CD4-positive, CD25-positive, alpha-beta regulatory T cell (primary cell): ENCODE measurements around the gene CCDC187. TPM values are rescaled to one million over a fixed set of nuclear protein-coding genes. Genes with fewer than 3 reads are reported as not detected.

Experiments
- ATAC-seq, 2 donors: fragments of 150-1000 bp; cut with Tn5 transposase; one replicate each; pipeline ENCODE4 v1.10.0; 2021; ENCODE audit warnings: low read depth in 2 of 2, moderate number of reproducible peaks in 2 of 2, moderate library complexity in 1 of 2
- DNase-seq, 3 donors: peaks; one replicate each; pipeline versions ENCODE4 v3.0.0 to v3.0.0-alpha.2; 2012 to 2022; ENCODE audit warnings: mixed read lengths in 1 of 3
- H3K27ac ChIP-seq: one replicate; pipeline ENCODE4 v1.7.0; 2013; ENCODE audit warnings: mild to moderate bottlenecking, low read length; ENCODE audit not compliant: insufficient read depth, poor library complexity, severe bottlenecking
- H3K27me3 ChIP-seq: one replicate; pipeline ENCODE4 v1.7.0; 2013; ENCODE audit warnings: low read length; ENCODE audit not compliant: control insufficient read depth, insufficient read depth
- H3K36me3 ChIP-seq: one replicate; pipeline ENCODE4 v1.7.0; 2013; ENCODE audit warnings: mild to moderate bottlenecking, low read length, moderate library complexity; ENCODE audit not compliant: control insufficient read depth, insufficient read depth
- H3K4me1 ChIP-seq: 2 replicates; pipeline ENCODE4 v1.7.0; 2013; ENCODE audit warnings: mild to moderate bottlenecking, low read length; ENCODE audit not compliant: insufficient read depth, control insufficient read depth, poor library complexity, severe bottlenecking
- H3K4me3 ChIP-seq: one replicate; pipeline ENCODE4 v1.7.0; 2013; ENCODE audit warnings: low read depth, mild to moderate bottlenecking, low read length, moderate library complexity
- H3K9me3 ChIP-seq, 2 experiments: 1 replicate in 1 of 2; 2 replicates in 1 of 2; pipeline ENCODE4 v1.7.0; 2013; ENCODE audit warnings: low read length in 2 of 2, mild to moderate bottlenecking in 1 of 2, moderate library complexity in 1 of 2; ENCODE audit not compliant: control insufficient read depth in 2 of 2
- H3K27ac Mint-ChIP-seq, 3 donors: one replicate each; pipeline ENCODE4 v1.8.0; 2020 to 2022; ENCODE audit warnings: mild to moderate bottlenecking in 3 of 3, mixed read lengths in 3 of 3, moderate library complexity in 2 of 3
- H3K27me3 Mint-ChIP-seq: one replicate; pipeline ENCODE4 v1.8.0; 2022; ENCODE audit warnings: mild to moderate bottlenecking, mixed read lengths
- H3K36me3 Mint-ChIP-seq: one replicate; pipeline ENCODE4 v1.8.0; 2020; ENCODE audit warnings: mixed read lengths
- H3K4me1 Mint-ChIP-seq, 4 donors: one replicate each; pipeline ENCODE4 v1.8.0; 2020 to 2022; ENCODE audit warnings: mixed read lengths in 4 of 4, mild to moderate bottlenecking in 1 of 4
- H3K4me3 Mint-ChIP-seq, 4 donors: one replicate each; pipeline ENCODE4 v1.8.0; 2020 to 2022; ENCODE audit warnings: mild to moderate bottlenecking in 4 of 4, mixed read lengths in 4 of 4, moderate library complexity in 3 of 4
- H3K9me3 Mint-ChIP-seq, 7 donors: one replicate each; pipeline ENCODE4 v1.8.0; 2020 to 2022; ENCODE audit warnings: mixed read lengths in 7 of 7, mild to moderate bottlenecking in 3 of 7, moderate library complexity in 2 of 7
- polyA plus RNA-seq, 4 donors: library from polyadenylated mRNA; unstranded; fragments of 300-500 nt; fragmentation: Illumina TruSeq; gene quantifications; one replicate each; pipeline ENCODE4 v1.2.3, GENCODE V29; 2021
- total RNA-seq: library from RNA; stranded (reverse); gene quantifications from one replicate; pipeline ENCODE4 v1.2.3, GENCODE V29; 2022

The CCDC187 gene
- total and polyA plus RNA-seq, 5 donors from 2014 or later = not detected

GRCh38 chr9:136262671-136263178, 41.2 kb downstream of the CCDC187 start:
- Histone ChIP-seq H3K36me3 (no peaks in the 10 kb centered on the region), H3K27ac (no peak overlapping the region), H3K27me3 (no peaks in the 10 kb centered on the region), H3K4me3 (no peak overlapping the region), H3K4me1 (peaks cover 9% of the 10 kb centered on the region), H3K9me3 (no peaks in the 10 kb centered on the region)
- peaks cover 0 to 7% (median 2%) of the 10 kb centered on the region in 4 donors for H3K4me1 Mint-ChIP-seq
- H3K4me3 Mint-ChIP-seq = no peak overlapping the region
- ATAC-seq (no peak), DNase-seq (no peak)
- H3K27ac Mint-ChIP-seq = no peak overlapping the region
- H3K36me3 Mint-ChIP-seq = no peaks in the 10 kb centered on the region
- H3K9me3 Mint-ChIP-seq = no peaks in the 10 kb centered on the region
- no peaks in the 10 kb centered on the region for H3K27me3 Mint-ChIP-seq

- Mint-ChIP-seq H3K4me1 (peaks cover 0 to 3% (median under 1%) of the 10 kb centered on the region in 4 donors), H3K4me3 (no peak overlapping the region)
These were observed 42.0 kb downstream of the CCDC187 start for GRCh38 chr9:136261686-136262430.

GRCh38 chr9:136260936-136261472, 42.9 kb downstream of the CCDC187 start:
- Histone ChIP-seq H3K4me1 (no peaks in the 10 kb centered on the region), H3K36me3 (no peaks in the 10 kb centered on the region), H3K4me3 (no peak overlapping the region), H3K27me3 (no peaks in the 10 kb centered on the region), H3K9me3 (no peaks in the 10 kb centered on the region), H3K27ac (no peak overlapping the region)
- no peaks in the 10 kb centered on the region for H3K4me1 Mint-ChIP-seq
- no peaks in the 10 kb centered on the region for H3K27me3 Mint-ChIP-seq
- no peaks in the 10 kb centered on the region for H3K36me3 Mint-ChIP-seq
- H3K9me3 Mint-ChIP-seq = no peaks in the 10 kb centered on the region
- no peak for DNase-seq
- H3K27ac Mint-ChIP-seq = no peak overlapping the region
- no peak overlapping the region for H3K4me3 Mint-ChIP-seq
- ATAC-seq = no peak

More at GRCh38 chr9:136261686-136262430, 42.0 kb downstream of the CCDC187 start:
- Histone ChIP-seq H3K4me1 (peaks cover 4% of the 10 kb centered on the region), H3K4me3 (no peak overlapping the region), H3K9me3 (no peaks in the 10 kb centered on the region), H3K27me3 (no peaks in the 10 kb centered on the region), H3K27ac (no peak overlapping the region), H3K36me3 (no peaks in the 10 kb centered on the region)
- Mint-ChIP-seq H3K36me3 (no peaks in the 10 kb centered on the region), H3K9me3 (no peaks in the 10 kb centered on the region), H3K27ac (no peak overlapping the region), H3K27me3 (no peaks in the 10 kb centered on the region)
- DNase-seq (no peak), ATAC-seq (no peak)

GRCh38 chr9:136260521-136260920, 43.4 kb downstream of the CCDC187 start:
- ATAC-seq = no peak

GRCh38 chr9:136259836-136260235, 44.1 kb downstream of the CCDC187 start:
- no peaks in the 10 kb centered on the region for H3K27me3 Mint-ChIP-seq
- no peaks in the 10 kb centered on the region for H3K36me3 ChIP-seq
- no peaks in the 10 kb centered on the region for H3K9me3 ChIP-seq
- H3K4me1 Mint-ChIP-seq = no peaks in the 10 kb centered on the region
- no peak overlapping the region for H3K27ac ChIP-seq
- H3K27ac Mint-ChIP-seq = no peak overlapping the region
- no peak for ATAC-seq
- H3K27me3 ChIP-seq = no peaks in the 10 kb centered on the region
- H3K4me3 ChIP-seq = no peak overlapping the region
- H3K4me3 Mint-ChIP-seq = no peak overlapping the region
- no peaks in the 10 kb centered on the region for H3K9me3 Mint-ChIP-seq
- H3K4me1 ChIP-seq = no peaks in the 10 kb centered on the region
- DNase-seq = no peak
- no peaks in the 10 kb centered on the region for H3K36me3 Mint-ChIP-seq

More at GRCh38 chr9:136260521-136260920, 43.4 kb downstream of the CCDC187 start:
- Mint-ChIP-seq H3K27me3 (no peaks in the 10 kb centered on the region), H3K9me3 (no peaks in the 10 kb centered on the region), H3K27ac (no peak overlapping the region), H3K36me3 (no peaks in the 10 kb centered on the region), H3K4me1 (no peaks in the 10 kb centered on the region), H3K4me3 (no peak overlapping the region)
- H3K9me3 ChIP-seq = no peaks in the 10 kb centered on the region
- no peaks in the 10 kb centered on the region for H3K4me1 ChIP-seq
- no peaks in the 10 kb centered on the region for H3K27me3 ChIP-seq
- no peak overlapping the region for H3K27ac ChIP-seq
- no peaks in the 10 kb centered on the region for H3K36me3 ChIP-seq
- DNase-seq = no peak
- H3K4me3 ChIP-seq = no peak overlapping the region

GRCh38 chr9:136259517-136259813, 44.4 kb downstream of the CCDC187 start:
- H3K4me1 ChIP-seq = no peaks in the 10 kb centered on the region
- no peak for ATAC-seq
- no peak for DNase-seq
- Mint-ChIP-seq H3K36me3 (no peaks in the 10 kb centered on the region), H3K4me3 (no peak overlapping the region), H3K9me3 (no peaks in the 10 kb centered on the region), H3K27ac (no peak overlapping the region), H3K27me3 (no peaks in the 10 kb centered on the region), H3K4me1 (no peaks in the 10 kb centered on the region)
- no peaks in the 10 kb centered on the region for H3K27me3 ChIP-seq
- H3K36me3 ChIP-seq = no peaks in the 10 kb centered on the region
- H3K9me3 ChIP-seq = no peaks in the 10 kb centered on the region
- H3K4me3 ChIP-seq = no peak overlapping the region
- H3K27ac ChIP-seq = no peak overlapping the region

- Mint-ChIP-seq H3K27ac (no peak overlapping the region), H3K9me3 (no peaks in the 10 kb centered on the region), H3K27me3 (no peaks in the 10 kb centered on the region), H3K4me3 (no peak overlapping the region), H3K36me3 (no peaks in the 10 kb centered on the region), H3K4me1 (no peaks in the 10 kb centered on the region)
- H3K4me3 ChIP-seq = no peak overlapping the region
- no peak overlapping the region for H3K27ac ChIP-seq
- no peak for ATAC-seq
- no peaks in the 10 kb centered on the region for H3K36me3 ChIP-seq
- H3K27me3 ChIP-seq = no peaks in the 10 kb centered on the region
- no peaks in the 10 kb centered on the region for H3K9me3 ChIP-seq
- DNase-seq = no peak
- H3K4me1 ChIP-seq = no peaks in the 10 kb centered on the region
These were observed 44.9 kb downstream of the CCDC187 start for GRCh38 chr9:136258786-136259516.
